ENCODE results near the gene ATP12A.

DNA sequence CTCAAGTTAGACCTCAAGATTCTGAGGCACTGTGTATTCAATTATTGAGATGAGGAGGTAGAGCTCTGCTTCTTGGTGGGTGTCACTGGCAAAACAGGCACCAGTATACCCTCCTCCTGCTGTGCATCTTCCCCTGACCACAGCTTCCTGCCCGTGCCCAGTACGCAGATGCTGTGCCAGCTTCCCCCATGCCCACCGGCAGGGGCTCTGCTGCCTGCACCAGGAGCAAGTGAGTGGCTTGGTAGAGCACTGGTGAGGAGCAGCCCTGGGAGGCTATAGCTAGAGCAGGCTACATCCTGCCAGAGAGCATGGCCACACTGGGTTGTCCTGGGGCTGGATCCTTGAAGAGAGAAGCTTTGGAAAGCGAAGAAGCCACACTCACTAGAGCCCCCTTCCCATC lies 62.8 kb downstream of the ATP12A start:
- TF ChIP-seq, protein P1, sequence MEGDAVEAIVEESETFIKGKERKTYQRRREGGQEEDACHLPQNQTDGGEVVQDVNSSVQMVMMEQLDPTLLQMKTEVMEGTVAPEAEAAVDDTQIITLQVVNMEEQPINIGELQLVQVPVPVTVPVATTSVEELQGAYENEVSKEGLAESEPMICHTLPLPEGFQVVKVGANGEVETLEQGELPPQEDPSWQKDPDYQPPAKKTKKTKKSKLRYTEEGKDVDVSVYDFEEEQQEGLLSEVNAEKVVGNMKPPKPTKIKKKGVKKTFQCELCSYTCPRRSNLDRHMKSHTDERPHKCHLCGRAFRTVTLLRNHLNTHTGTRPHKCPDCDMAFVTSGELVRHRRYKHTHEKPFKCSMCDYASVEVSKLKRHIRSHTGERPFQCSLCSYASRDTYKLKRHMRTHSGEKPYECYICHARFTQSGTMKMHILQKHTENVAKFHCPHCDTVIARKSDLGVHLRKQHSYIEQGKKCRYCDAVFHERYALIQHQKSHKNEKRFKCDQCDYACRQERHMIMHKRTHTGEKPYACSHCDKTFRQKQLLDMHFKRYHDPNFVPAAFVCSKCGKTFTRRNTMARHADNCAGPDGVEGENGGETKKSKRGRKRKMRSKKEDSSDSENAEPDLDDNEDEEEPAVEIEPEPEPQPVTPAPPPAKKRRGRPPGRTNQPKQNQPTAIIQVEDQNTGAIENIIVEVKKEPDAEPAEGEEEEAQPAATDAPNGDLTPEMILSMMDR (conservative IDR thresholded peaks at IDR 0.05; ENCODE audit: low read depth, low read length), result no peak
- TF ChIP-seq EZH2 (IDR thresholded peaks at IDR 0.05; ENCODE audit: borderline replicate concordance, low read depth, low read length, poor library complexity, severe bottlenecking), result no peak

Data from A673 (cell line).